Mucosa of rectum (tissue), 2 donors: Measurements from ENCODE around the gene DNMT3L.

Experiments used
- H3K27ac ChIP-seq, 2 donors: one replicate each; pipeline ENCODE4 v1.7.0; 2013; ENCODE audit warnings: inconsistent platforms in 2 of 2, low read depth in 2 of 2, low read length in 2 of 2
- H3K27me3 ChIP-seq, 2 donors: one replicate each; pipeline ENCODE4 v1.7.0; 2013; ENCODE audit warnings: low read length in 2 of 2; ENCODE audit not compliant: control insufficient read depth in 2 of 2, insufficient read depth in 2 of 2
- H3K36me3 ChIP-seq, 2 donors: one replicate each; pipeline ENCODE4 v1.7.0; 2013; ENCODE audit warnings: low read length in 2 of 2; ENCODE audit not compliant: control insufficient read depth in 2 of 2, insufficient read depth in 2 of 2
- H3K4me1 ChIP-seq, 2 donors: one replicate each; pipeline ENCODE4 v1.7.0; 2013; ENCODE audit warnings: low read length in 2 of 2, mild to moderate bottlenecking in 1 of 2; ENCODE audit not compliant: control insufficient read depth in 2 of 2, insufficient read depth in 2 of 2
- H3K4me3 ChIP-seq, 2 donors: one replicate each; pipeline ENCODE4 v1.7.0; 2013; ENCODE audit warnings: low read length in 2 of 2
- H3K9ac ChIP-seq, 2 donors: one replicate each; pipeline ENCODE4 v1.7.0; 2013; ENCODE audit warnings: low read length in 2 of 2, low read depth in 1 of 2, mild to moderate bottlenecking in 1 of 2
- H3K9me3 ChIP-seq, 2 donors: one replicate each; pipeline ENCODE4 v1.7.0; 2013; ENCODE audit warnings: low read length in 2 of 2; ENCODE audit not compliant: control insufficient read depth in 2 of 2
- donor health status: healthy.
- donor health status: Normal muscosa, but diverticular disease.

DNMT3L gene

GRCh38 chr21:44301141-44301540 is 39.4 kb upstream of the DNMT3L start:
- Histone ChIP-seq H3K4me3 (peak overlapping the region; percentile 71 to 73), H3K4me1 (peaks cover 54 to 57% of the 10 kb centered on the region in 2 donors), H3K9me3 (no peaks in the 10 kb centered on the region), H3K36me3 (peaks cover 0 to 5% of the 10 kb centered on the region in 2 donors), H3K27me3 (no peaks in the 10 kb centered on the region), H3K9ac (peak overlapping the region; percentile 66 to 82), H3K27ac (peak overlapping the region; percentile 96)

GRCh38 chr21:44300262-44300959 is 38.7 kb upstream of the DNMT3L start:
- peak overlapping the region; percentile 96 for H3K27ac ChIP-seq
- peak overlapping the region; percentile 71 to 73 for H3K4me3 ChIP-seq
- H3K36me3 ChIP-seq, result peaks cover 0 to 2% of the 10 kb centered on the region in 2 donors
- no peaks in the 10 kb centered on the region for H3K9me3 ChIP-seq
- H3K9ac ChIP-seq, result peak overlapping the region; percentile 66 to 82
- H3K27me3 ChIP-seq, result no peaks in the 10 kb centered on the region
- peaks cover 53 to 57% of the 10 kb centered on the region in 2 donors for H3K4me1 ChIP-seq

GRCh38 chr21:44299458-44300261 is 38.0 kb upstream of the DNMT3L start, which contains the start of gene PFKL:
PFKL (plus strand) TSS chr21:44300053; CDS start chr21:44300106, 53 bp downstream.
- Histone ChIP-seq H3K4me1 (peaks cover 46 to 57% of the 10 kb centered on the region in 2 donors), H3K36me3 (no peaks in the 10 kb centered on the region), H3K27me3 (no peaks in the 10 kb centered on the region), H3K4me3 (peak within 1 kb of the TSS; percentile 71 to 73), H3K9me3 (no peaks in the 10 kb centered on the region), H3K27ac (peak within 1 kb of the TSS; percentile 96), H3K9ac (peak within 1 kb of the TSS; percentile 77 to 88)

- H3K27me3 ChIP-seq, result no peaks in the 10 kb centered on the region
- H3K9me3 ChIP-seq, result no peaks in the 10 kb centered on the region
- peaks cover 40 to 53% of the 10 kb centered on the region in 2 donors for H3K4me1 ChIP-seq
- H3K9ac ChIP-seq, result peak overlapping the region; percentile 77 to 88
- no peaks in the 10 kb centered on the region for H3K36me3 ChIP-seq
- peak overlapping the region; percentile 93 to 96 for H3K27ac ChIP-seq
- H3K4me3 ChIP-seq, result peak overlapping the region; percentile 69 to 73
Observed at GRCh38 chr21:44299085-44299457, 37.4 kb upstream of the DNMT3L start.

- Histone ChIP-seq H3K36me3 (no peaks in the 10 kb centered on the region), H3K4me1 (peaks cover 32 to 50% of the 10 kb centered on the region in 2 donors), H3K27ac (no peak overlapping the region), H3K27me3 (no peaks in the 10 kb centered on the region), H3K9me3 (no peaks in the 10 kb centered on the region), H3K4me3 (no peak overlapping the region), H3K9ac (no peak overlapping the region)
Observed at GRCh38 chr21:44298301-44298700, 36.6 kb upstream of the DNMT3L start.

GRCh38 chr21:44297525-44298290 is 36.0 kb upstream of the DNMT3L start:
- Histone ChIP-seq H3K9ac (no peak overlapping the region), H3K36me3 (no peaks in the 10 kb centered on the region), H3K27ac (no peak overlapping the region), H3K4me1 (peaks cover 32 to 45% of the 10 kb centered on the region in 2 donors), H3K4me3 (no peak overlapping the region), H3K27me3 (no peaks in the 10 kb centered on the region), H3K9me3 (no peaks in the 10 kb centered on the region)

GRCh38 chr21:44296916-44297315 is 35.2 kb upstream of the DNMT3L start:
- no peak overlapping the region for H3K9ac ChIP-seq
- H3K4me1 ChIP-seq, result peaks cover 25 to 38% of the 10 kb centered on the region in 2 donors

GRCh38 chr21:44296103-44296519 is 34.4 kb upstream of the DNMT3L start:
- H3K4me3 ChIP-seq, result no peak overlapping the region
- H3K9me3 ChIP-seq, result no peaks in the 10 kb centered on the region
- peaks cover 18 to 30% of the 10 kb centered on the region in 2 donors for H3K4me1 ChIP-seq
- no peaks in the 10 kb centered on the region for H3K36me3 ChIP-seq
- no peaks in the 10 kb centered on the region for H3K27me3 ChIP-seq
- no peak overlapping the region for H3K9ac ChIP-seq
- no peak overlapping the region for H3K27ac ChIP-seq

More at GRCh38 chr21:44296916-44297315, 35.2 kb upstream of the DNMT3L start:
- no peak overlapping the region for H3K27ac ChIP-seq
- no peak overlapping the region for H3K4me3 ChIP-seq
- no peaks in the 10 kb centered on the region for H3K27me3 ChIP-seq
- H3K36me3 ChIP-seq, result no peaks in the 10 kb centered on the region
- H3K9me3 ChIP-seq, result no peaks in the 10 kb centered on the region

- H3K9me3 ChIP-seq, result no peaks in the 10 kb centered on the region
- H3K27me3 ChIP-seq, result no peaks in the 10 kb centered on the region
- H3K27ac ChIP-seq, result no peak overlapping the region
- no peak overlapping the region for H3K4me3 ChIP-seq
- H3K4me1 ChIP-seq, result peaks cover 14 to 26% of the 10 kb centered on the region in 2 donors
- H3K9ac ChIP-seq, result no peak overlapping the region
- no peaks in the 10 kb centered on the region for H3K36me3 ChIP-seq
Observed at GRCh38 chr21:44295646-44296045, 33.9 kb upstream of the DNMT3L start.
